ENCODE data around the gene RIC1.
A peak's percentile ranks its signal among the peaks of the same experiment; 100 is the strongest.
"Not testable (repeated sequence)": the region's sequence is repeated elsewhere in the genome, so short reads cannot be mapped to it uniquely, and the experiment has no call there.

The RIC1 gene

GRCh38 chr9:5791870-5792269 is 163.0 kb downstream of the RIC1 start:
- DNase-seq: no peak

- no peak for DNase-seq
Observed at GRCh38 chr9:5793812-5794211, 164.9 kb downstream of the RIC1 start.

- DNase-seq: no peak
Observed at GRCh38 chr9:5796298-5796697, 167.4 kb downstream of the RIC1 start.

GRCh38 chr9:5798581-5798980 is 169.7 kb downstream of the RIC1 start:
- no peak for DNase-seq

- peak; percentile 73 for DNase-seq
Observed at GRCh38 chr9:5799314-5799713, 170.4 kb downstream of the RIC1 start.

GRCh38 chr9:5800378-5800777 is 171.5 kb downstream of the RIC1 start:
- not testable (repeated sequence) for DNase-seq

- DNase-seq: no peak
Observed at GRCh38 chr9:5800969-5801738, 172.2 kb downstream of the RIC1 start.

- no peak for DNase-seq
Observed at GRCh38 chr9:5801739-5802113, 172.8 kb downstream of the RIC1 start.

GRCh38 chr9:5805478-5805877 is 176.6 kb downstream of the RIC1 start:
- DNase-seq: no peak

- no peak for DNase-seq
Observed at GRCh38 chr9:5811751-5812150, 182.8 kb downstream of the RIC1 start.

GRCh38 chr9:5813824-5814223 is 184.9 kb downstream of the RIC1 start:
- no peak for DNase-seq

GRCh38 chr9:5815461-5815860 is 186.6 kb downstream of the RIC1 start:
- DNase-seq: no peak

GRCh38 chr9:5817862-5818261 is 189.0 kb downstream of the RIC1 start:
- DNase-seq: no peak

GRCh38 chr9:5818424-5819142 is 189.7 kb downstream of the RIC1 start:
- no peak for DNase-seq

GRCh38 chr9:5819174-5819573 is 190.3 kb downstream of the RIC1 start:
- peak; percentile 53 for DNase-seq

GRCh38 chr9:5820425-5820824 is 191.5 kb downstream of the RIC1 start:
- no peak for DNase-seq

- DNase-seq: no peak
Observed at GRCh38 chr9:5825223-5825622, 196.3 kb downstream of the RIC1 start.

Measured in hematopoietic multipotent progenitor cell treated with erythropoietin and hydrocortisone succinate and interleukin-3 and kit ligand, for 8 days (in vitro differentiated cells).